Activated T-helper 17 cell treated with anti-CD3 and anti-CD28 coated beads, Interleukin-2, amount 50 U/mL, for 72 hours (primary cell): Measurements from ENCODE around the gene CEACAM19. TPM values are rescaled to one million over a fixed set of nuclear protein-coding genes. Genes with fewer than 3 reads are reported as not detected.
A peak's percentile ranks its signal among the peaks of the same experiment; 100 is the strongest.
"Not testable (repeated sequence)": the region's sequence is repeated elsewhere in the genome, so short reads cannot be mapped to it uniquely, and the experiment has no call there.

Experiments used
- ATAC-seq: fragments of 150-1000 bp; cut with Tn5 transposase; replicated peaks from 2 replicates; pipeline ENCODE4 v1.10.0; 2021; ENCODE audit warnings: mild to moderate bottlenecking, moderate library complexity
- H3K27ac Mint-ChIP-seq: one replicate; pipeline ENCODE4 v1.8.0; 2022; ENCODE audit warnings: mixed read lengths
- H3K27me3 Mint-ChIP-seq: one replicate; pipeline ENCODE4 v1.8.0; 2022; ENCODE audit warnings: mixed read lengths
- H3K36me3 Mint-ChIP-seq: one replicate; pipeline ENCODE4 v1.8.0; 2022; ENCODE audit warnings: low read depth, mild to moderate bottlenecking, mixed read lengths
- H3K4me1 Mint-ChIP-seq: one replicate; pipeline ENCODE4 v1.8.0; 2022; ENCODE audit warnings: mixed read lengths
- H3K4me3 Mint-ChIP-seq: one replicate; pipeline ENCODE4 v1.8.0; 2022; ENCODE audit warnings: mild to moderate bottlenecking, mixed read lengths
- H3K9me3 Mint-ChIP-seq: one replicate; pipeline ENCODE4 v1.8.0; 2022; ENCODE audit warnings: mixed read lengths
- total RNA-seq, 2 donors: library from RNA; stranded (reverse); gene quantifications; one replicate each; pipeline ENCODE4 v1.2.3, GENCODE V29; 2022

The CEACAM19 gene
- total RNA-seq, 2 donors from 2014 or later: 1.1 to 1.6 TPM

DNA sequence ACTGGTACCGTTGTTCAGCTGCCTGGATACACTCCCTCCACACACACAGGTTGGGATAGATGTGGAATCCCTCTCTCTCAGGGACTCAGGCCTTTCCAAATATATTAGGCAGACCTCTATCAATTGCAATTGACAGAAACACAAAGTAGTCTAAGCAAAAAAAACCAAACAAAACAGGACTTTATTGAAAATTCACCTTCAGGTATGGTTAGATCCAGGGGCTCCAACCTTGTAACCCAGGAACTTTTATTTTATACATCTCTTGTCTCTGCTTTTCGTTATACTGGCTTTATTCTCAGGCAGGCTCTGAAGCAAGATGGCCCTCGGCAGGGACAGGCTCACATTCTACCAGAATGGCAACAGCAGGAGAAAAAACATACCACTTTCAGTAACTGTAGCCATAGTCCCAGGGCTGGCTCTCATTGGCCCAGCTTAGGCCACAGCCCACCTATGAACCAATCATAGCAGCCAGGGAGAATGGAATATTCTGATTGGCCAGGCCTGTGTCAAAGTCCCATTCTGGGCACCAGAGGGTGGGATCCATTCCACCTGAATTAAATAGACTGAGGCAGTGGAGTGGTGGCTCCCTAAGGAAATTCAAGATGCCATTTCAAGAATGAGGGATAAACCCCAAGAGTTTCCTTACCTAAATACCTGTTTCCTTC lies 13.1 kb upstream of the CEACAM19 start:
- Mint-ChIP-seq H3K9me3 (no peaks in the 10 kb centered on the region), H3K4me3 (no peak overlapping the region), H3K27ac (no peak overlapping the region), H3K36me3 (peaks cover 12% of the 10 kb centered on the region), H3K27me3 (no peaks in the 10 kb centered on the region), H3K4me1 (no peaks in the 10 kb centered on the region)
- no peak for ATAC-seq

DNA sequence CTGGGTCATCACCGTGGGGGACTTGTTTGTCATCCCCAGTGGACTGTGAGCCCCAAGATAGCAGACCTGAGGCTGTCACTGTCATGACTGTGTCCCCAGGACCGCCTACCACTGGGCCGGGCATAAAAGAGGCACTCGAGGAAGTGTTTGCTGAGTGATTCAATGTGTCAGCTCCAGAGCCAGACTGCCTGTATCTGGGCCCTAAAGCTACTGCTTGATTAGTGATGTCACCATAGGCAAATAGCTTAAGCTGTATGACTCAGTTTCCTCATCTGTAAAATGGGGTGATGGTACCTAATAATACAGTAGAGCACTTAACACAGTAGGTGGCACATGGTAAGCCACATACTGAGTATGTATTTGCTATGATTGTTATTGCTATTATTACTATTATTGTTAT lies 11.2 kb upstream of the CEACAM19 start:
- peaks cover 7% of the 10 kb centered on the region for H3K36me3 Mint-ChIP-seq
- no peak for ATAC-seq
- H3K9me3 Mint-ChIP-seq: no peaks in the 10 kb centered on the region
- no peaks in the 10 kb centered on the region for H3K27me3 Mint-ChIP-seq
- no peak overlapping the region for H3K4me3 Mint-ChIP-seq
- H3K4me1 Mint-ChIP-seq: no peaks in the 10 kb centered on the region
- no peak overlapping the region for H3K27ac Mint-ChIP-seq

DNA sequence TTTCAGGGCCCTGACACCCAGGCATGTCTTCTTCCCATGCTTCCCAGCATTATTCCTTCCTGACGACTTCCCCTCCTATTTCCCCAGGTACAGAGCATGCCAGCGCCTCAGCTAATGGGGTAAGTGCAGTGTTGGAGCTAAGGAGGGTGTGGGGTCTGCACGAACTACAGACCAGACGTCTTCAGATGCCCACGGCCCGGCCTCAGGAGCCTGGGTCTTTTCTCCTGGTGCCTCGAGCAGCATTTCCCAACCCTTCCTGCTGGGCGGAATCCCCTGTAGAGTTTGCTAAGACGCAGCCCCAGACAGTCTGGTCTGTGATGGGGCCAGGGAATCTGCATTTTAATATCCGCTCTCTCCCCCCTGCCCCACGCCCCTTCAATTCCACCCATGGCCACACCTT lies 10.1 kb upstream of the CEACAM19 start:
- Mint-ChIP-seq H3K4me3 (no peak overlapping the region), H3K9me3 (no peaks in the 10 kb centered on the region), H3K4me1 (no peaks in the 10 kb centered on the region), H3K27ac (no peak overlapping the region), H3K36me3 (no peaks in the 10 kb centered on the region), H3K27me3 (no peaks in the 10 kb centered on the region)
- ATAC-seq: no peak

DNA sequence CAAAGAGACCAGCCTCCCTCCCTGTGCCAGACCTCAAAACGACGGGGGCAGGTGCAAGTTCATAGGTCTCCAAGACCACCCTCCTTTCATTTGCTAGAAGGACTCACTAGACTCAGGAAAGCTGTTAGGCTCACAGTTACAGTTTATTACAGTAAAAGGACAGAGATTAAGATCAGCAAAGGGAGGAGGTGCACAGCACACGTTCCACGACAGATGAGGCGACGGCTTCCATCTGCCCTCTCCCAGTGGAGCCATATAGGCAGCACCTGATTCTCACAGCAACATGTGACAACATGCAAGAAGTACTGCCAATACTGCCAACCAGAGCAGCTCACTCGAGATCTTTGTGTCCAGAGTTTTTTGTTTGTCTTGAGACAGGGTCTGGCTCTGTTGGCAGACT lies 9.4 kb upstream of the CEACAM19 start:
- no peaks in the 10 kb centered on the region for H3K9me3 Mint-ChIP-seq
- no peaks in the 10 kb centered on the region for H3K27me3 Mint-ChIP-seq
- H3K4me3 Mint-ChIP-seq: no peak overlapping the region
- no peak for ATAC-seq
- H3K27ac Mint-ChIP-seq: no peak overlapping the region
- no peaks in the 10 kb centered on the region for H3K36me3 Mint-ChIP-seq
- H3K4me1 Mint-ChIP-seq: no peaks in the 10 kb centered on the region

DNA sequence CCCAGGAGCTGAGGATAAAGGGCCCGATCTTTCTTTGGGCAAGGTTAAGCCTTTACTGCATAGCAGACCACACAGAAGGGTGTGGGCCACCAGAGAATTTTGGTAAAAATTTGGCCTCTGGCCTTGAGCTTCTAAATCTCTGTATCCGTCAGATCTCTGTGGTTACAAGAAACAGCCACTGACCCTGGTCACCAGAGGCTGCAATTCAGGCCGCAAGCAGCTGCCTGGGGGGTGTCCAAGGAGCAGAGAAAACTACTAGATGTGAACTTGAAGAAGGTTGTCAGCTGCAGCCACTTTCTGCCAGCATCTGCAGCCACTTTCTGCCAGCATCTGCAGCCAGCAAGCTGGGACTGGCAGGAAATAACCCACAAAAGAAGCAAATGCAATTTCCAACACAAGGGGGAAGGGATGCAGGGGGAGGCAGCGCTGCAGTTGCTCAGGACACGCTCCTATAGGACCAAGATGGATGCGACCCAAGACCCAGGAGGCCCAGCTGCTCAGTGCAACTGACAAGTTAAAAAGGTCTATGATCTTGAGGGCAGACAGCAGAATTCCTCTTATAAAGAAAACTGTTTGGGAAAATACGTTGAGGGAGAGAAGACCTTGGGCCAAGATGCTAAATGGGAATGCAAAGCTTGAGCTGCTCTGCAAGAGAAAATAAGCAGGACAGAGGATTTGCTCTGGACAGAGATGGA lies 8.4 kb upstream of the CEACAM19 start:
- Mint-ChIP-seq H3K36me3 (no peaks in the 10 kb centered on the region), H3K4me1 (no peaks in the 10 kb centered on the region), H3K4me3 (no peak overlapping the region), H3K27me3 (no peaks in the 10 kb centered on the region), H3K27ac (no peak overlapping the region), H3K9me3 (no peaks in the 10 kb centered on the region)
- ATAC-seq: no peak

DNA sequence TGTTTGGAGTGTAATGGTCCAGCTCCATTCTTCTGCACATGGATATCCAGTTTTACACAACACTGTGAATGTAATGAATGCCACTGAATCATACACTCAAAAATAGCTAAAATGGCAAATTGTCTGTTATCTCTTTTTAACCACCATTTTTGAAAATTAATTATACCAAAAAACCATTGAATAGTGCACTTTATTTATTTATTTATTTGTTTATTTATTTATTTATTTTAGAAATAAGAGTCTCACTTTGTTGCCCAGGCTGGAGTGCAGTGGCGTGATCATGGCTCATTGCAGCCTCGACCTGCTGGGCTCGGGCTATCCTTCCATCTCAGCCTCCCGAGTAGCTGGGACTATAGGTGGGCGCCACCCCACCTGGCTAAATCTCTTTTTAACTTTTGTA lies 7.3 kb upstream of the CEACAM19 start:
- Mint-ChIP-seq H3K4me3 (no peak overlapping the region), H3K36me3 (no peaks in the 10 kb centered on the region), H3K27me3 (no peaks in the 10 kb centered on the region), H3K4me1 (no peaks in the 10 kb centered on the region), H3K27ac (no peak overlapping the region), H3K9me3 (no peaks in the 10 kb centered on the region)
- ATAC-seq: no peak

DNA sequence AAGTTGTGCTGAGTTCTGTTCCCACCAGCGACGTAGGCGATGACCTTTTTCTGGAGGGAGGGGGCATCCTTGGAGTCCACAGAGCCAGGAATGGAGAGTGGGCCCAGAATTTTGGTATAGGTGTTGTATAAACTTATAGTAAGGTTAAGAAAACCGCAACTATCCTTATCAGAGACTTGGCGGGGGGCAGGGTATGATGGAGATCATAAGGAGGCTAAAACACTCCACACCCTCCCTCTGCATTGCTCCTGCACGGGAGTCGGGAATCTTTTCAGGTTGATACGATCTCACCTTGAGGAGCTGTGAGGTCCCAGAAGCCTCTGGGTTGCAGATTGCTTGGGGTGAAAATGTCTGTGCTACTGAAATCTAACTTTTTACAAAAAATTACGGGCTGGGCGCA lies 6.3 kb upstream of the CEACAM19 start:
- no peak overlapping the region for H3K4me3 Mint-ChIP-seq
- no peaks in the 10 kb centered on the region for H3K27me3 Mint-ChIP-seq
- no peak overlapping the region for H3K27ac Mint-ChIP-seq
- H3K9me3 Mint-ChIP-seq: no peaks in the 10 kb centered on the region
- ATAC-seq: no peak
- H3K4me1 Mint-ChIP-seq: no peaks in the 10 kb centered on the region
- H3K36me3 Mint-ChIP-seq: no peaks in the 10 kb centered on the region

DNA sequence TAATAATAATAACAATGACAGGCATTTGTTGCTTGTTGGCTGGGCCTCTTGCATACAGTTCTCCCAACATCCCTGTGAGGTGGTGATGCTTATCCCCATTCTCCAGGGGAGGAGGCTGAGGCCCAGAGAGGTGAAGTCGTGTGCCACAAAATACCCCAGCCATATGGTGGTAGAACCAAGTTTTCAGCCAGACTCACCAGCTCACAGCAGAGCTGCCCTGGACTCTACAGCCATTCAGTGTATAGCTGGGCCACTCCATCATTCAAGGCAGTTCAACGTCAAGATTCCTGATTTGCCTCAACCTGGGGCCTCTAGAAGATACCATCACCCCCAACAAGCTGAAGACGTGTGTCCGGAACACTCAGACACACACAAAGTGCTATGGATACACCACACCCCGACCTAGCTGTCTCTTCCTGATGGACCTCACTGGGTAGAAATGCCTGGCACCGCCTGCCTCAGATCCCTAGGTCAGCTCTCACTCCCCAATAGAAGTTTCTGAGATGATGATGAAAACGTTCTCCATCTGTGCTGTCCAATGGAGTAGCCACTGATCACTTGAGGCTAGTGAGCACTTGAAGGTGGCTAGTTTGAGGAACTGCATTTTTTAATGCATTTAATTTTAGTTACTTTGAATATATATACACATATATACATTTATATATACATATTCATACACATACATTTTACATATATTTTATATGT lies 4.3 kb upstream of the CEACAM19 start:
- no peaks in the 10 kb centered on the region for H3K27me3 Mint-ChIP-seq
- H3K27ac Mint-ChIP-seq: no peak overlapping the region
- H3K9me3 Mint-ChIP-seq: no peaks in the 10 kb centered on the region
- no peaks in the 10 kb centered on the region for H3K4me1 Mint-ChIP-seq
- H3K36me3 Mint-ChIP-seq: no peaks in the 10 kb centered on the region
- H3K4me3 Mint-ChIP-seq: no peak overlapping the region
- peak; percentile 28 for ATAC-seq

DNA sequence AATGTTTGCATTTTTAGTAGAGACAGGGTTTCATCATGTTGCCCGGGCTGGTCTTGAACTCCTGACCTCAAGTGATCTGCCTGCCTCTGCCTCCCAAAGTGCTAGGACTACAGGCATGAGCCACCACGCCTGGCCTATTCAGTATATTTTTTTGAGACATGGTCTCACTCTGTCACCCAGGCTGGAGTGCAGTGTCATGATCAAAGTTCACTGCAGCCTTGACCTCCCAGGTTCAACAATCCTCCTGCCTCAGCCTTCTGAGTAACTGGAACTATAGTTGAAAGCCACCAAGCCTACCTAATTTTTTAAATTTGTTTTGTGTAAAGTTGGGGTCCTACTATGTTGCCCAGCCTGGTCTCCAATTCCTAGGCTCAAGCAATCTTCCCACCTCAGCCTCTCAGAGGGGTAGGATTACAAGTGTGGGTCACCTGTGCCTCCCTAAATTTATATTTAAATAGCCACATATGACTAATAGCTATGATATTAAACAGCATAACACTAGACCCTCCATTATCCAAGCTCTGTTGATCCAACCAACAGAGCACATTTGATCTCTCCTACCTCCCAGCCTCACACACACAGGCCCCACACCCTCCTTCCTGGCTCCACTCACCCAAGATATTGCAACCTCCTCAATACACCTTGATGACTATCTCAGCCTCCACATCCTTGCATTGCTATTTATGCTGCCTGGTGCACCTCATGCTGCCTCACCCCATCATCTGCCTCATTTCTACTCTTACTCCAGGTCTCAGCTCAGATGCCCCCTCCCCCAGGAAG lies 2.1 kb upstream of the CEACAM19 start:
- H3K36me3 Mint-ChIP-seq: no peaks in the 10 kb centered on the region
- no peaks in the 10 kb centered on the region for H3K4me1 Mint-ChIP-seq
- H3K27ac Mint-ChIP-seq: no peak overlapping the region
- H3K9me3 Mint-ChIP-seq: no peaks in the 10 kb centered on the region
- ATAC-seq: peak; percentile 28
- H3K4me3 Mint-ChIP-seq: no peak overlapping the region
- no peaks in the 10 kb centered on the region for H3K27me3 Mint-ChIP-seq

DNA sequence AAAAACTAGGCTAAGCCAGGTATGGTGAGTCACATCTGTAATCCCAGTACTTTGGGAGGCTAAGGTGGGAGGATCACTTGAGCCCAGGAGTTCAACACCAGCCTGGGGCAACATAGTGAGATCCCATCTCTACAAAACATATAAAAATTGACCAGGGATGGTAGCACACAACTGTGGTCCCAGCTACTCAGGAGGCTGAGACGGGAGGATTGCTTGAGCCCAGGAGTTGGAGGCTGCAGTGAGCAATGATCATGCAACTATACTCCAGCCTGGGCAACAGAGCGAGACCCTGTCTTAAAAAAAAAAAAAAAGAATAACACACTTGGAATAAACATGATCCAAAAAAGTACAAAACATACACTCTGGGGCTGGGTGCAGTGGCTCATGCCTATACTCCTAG lies 1.3 kb upstream of the CEACAM19 start:
- not testable (repeated sequence) for H3K9me3 Mint-ChIP-seq, H3K36me3 Mint-ChIP-seq, H3K27me3 Mint-ChIP-seq, ATAC-seq, H3K4me3 Mint-ChIP-seq, H3K4me1 Mint-ChIP-seq, H3K27ac Mint-ChIP-seq

DNA sequence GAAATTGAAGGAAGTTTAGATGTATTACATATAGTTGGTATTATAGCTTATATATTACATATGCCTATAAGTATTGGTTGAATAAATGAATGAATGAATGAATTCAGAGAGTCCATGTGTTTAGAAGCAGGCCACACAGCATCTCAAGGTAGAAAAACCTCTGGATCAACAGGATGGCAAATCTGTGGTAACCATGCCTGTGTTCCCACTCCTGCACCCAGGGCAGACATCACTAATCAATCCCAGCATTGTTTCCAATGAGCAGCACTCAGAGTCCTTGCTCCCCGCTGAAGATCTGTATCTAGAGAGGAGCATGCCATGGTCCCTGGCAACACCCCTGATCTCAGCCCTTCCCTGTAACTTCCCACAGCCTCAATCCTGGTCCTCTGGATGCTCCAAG lies 944 bp downstream of the CEACAM19 start:
- no peak overlapping the region for H3K27ac Mint-ChIP-seq
- no peaks in the 10 kb centered on the region for H3K36me3 Mint-ChIP-seq
- no peaks in the 10 kb centered on the region for H3K27me3 Mint-ChIP-seq
- no peaks in the 10 kb centered on the region for H3K9me3 Mint-ChIP-seq
- H3K4me1 Mint-ChIP-seq: no peaks in the 10 kb centered on the region
- no peak overlapping the region for H3K4me3 Mint-ChIP-seq
- ATAC-seq: no peak

DNA sequence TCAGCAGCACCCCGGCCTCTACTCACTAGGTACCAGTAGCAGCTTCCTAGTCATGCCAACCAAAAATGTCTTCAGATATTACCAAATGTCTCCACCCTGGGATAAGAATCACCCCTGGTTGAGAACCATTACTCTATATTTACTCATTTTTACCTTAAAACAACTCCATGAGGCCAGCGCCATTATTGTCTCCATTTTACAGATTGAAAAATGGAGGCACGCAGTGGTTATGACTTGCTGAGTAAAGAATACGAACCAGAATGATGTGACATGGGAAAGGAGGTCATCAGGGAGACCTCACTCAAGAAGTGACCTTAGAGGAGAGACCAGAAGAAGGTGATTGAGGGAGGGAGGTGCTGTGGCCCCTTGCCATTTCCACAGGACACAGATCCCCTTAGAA lies 2.2 kb downstream of the CEACAM19 start:
- Mint-ChIP-seq H3K4me3 (no peak overlapping the region), H3K4me1 (no peaks in the 10 kb centered on the region), H3K36me3 (no peaks in the 10 kb centered on the region), H3K27ac (no peak overlapping the region), H3K9me3 (no peaks in the 10 kb centered on the region), H3K27me3 (no peaks in the 10 kb centered on the region)
- no peak for ATAC-seq

DNA sequence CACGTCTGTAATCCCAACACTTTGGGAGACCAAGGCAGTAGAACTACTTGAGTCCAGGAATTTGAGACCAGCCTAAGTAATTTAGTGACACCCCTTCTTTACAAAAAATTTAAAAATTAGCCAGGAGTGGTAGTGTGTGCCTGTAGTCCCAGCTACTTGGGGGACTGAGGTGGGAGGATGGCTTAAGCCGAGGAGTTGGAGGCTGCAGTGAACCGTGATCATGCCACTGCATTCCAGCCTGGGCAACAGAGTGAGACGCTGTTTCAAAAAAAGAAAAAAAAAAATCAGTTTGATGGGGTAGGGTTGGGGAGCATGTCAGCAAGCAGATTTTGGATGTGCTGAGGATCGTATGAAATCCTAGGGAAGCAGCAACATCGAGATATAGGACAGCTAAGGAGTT lies 4.2 kb downstream of the CEACAM19 start:
- Mint-ChIP-seq H3K27me3 (no peaks in the 10 kb centered on the region), H3K9me3 (no peaks in the 10 kb centered on the region), H3K4me1 (no peaks in the 10 kb centered on the region), H3K36me3 (no peaks in the 10 kb centered on the region), H3K4me3 (no peak overlapping the region), H3K27ac (no peak overlapping the region)
- ATAC-seq: no peak

DNA sequence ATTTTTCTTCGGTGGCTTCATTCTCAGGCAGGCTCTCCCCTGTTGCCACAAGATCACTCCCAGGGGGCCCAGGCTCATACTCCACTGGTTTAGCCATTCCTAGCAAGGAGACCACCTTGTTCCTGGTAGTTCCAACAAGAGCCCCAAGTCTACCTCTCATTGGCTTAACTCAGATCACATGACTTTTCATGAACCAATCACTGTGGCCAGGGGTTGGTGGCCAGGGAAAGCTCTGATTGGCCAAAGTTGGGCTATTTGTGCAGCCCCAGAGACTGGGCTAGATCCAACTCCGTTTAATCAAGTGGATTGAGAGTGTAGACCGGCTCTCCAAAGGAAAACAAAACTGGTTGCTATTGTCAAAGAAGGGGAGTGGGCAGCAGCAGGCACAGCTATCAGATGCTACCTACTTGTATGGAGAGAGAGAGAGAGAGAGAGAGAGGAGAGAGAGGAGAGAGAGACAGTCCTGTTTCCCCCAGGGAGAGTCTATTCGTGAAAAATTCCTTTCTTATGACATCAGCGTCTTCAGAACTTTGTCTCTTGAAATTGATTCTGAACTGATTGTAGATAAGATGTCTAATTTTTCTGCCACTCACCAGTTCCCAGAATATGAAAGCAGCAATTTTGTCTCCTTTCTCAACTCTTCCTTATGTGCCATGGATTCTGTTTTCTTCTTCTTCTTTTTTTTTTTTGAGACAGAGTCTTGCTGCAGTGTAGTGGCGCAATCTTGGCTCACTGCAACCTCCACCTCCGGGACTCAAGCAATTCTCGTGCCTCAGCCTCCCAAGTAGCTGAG lies 5.9 kb downstream of the CEACAM19 start:
- no peaks in the 10 kb centered on the region for H3K9me3 Mint-ChIP-seq
- no peak overlapping the region for H3K4me3 Mint-ChIP-seq
- H3K36me3 Mint-ChIP-seq: no peaks in the 10 kb centered on the region
- ATAC-seq: peak; percentile 43
- no peaks in the 10 kb centered on the region for H3K4me1 Mint-ChIP-seq
- no peak overlapping the region for H3K27ac Mint-ChIP-seq
- no peaks in the 10 kb centered on the region for H3K27me3 Mint-ChIP-seq
